ENCODE results near the gene SCN8A. TPM values are rescaled to one million over a fixed set of nuclear protein-coding genes. Genes with fewer than 3 reads are reported as not detected.

SCN8A gene
- total and polyA plus RNA-seq, 2 experiments from 2014 or later: 0.88 to 3.7 TPM

DNA sequence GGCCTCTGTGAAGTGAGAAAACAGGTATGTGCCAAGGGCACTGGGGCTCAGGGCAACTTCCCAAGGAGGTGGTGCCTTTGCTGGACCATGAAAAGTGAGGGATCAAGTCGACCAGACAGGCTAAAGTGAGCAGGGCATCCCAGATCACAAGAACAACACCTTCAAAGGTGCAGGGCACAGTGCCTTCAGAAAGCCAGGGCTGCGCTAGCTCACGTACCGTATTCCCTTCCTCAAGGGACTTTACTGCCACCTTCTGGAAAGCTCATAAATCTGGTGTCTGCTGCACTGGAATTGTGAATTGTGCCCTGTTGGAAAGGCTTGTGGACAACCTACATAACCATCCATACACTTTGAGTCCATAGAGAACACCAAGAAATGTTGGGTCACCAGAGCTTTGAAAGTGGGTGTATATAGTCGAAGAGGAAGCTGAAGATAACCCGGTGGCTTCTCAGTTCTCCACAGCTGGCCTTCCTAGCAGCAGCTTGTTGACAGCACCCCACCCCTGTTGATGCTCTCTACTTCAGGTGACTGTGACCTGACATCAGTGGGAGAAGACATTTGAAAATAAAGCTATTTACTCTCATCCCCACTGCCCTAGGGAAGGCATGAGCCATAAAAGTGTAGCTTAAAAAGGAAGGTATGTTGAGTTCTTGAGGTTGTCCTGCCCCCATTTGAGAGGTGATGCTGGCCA lies 233.0 kb downstream of the SCN8A start:
- TF ChIP-seq, protein P1, sequence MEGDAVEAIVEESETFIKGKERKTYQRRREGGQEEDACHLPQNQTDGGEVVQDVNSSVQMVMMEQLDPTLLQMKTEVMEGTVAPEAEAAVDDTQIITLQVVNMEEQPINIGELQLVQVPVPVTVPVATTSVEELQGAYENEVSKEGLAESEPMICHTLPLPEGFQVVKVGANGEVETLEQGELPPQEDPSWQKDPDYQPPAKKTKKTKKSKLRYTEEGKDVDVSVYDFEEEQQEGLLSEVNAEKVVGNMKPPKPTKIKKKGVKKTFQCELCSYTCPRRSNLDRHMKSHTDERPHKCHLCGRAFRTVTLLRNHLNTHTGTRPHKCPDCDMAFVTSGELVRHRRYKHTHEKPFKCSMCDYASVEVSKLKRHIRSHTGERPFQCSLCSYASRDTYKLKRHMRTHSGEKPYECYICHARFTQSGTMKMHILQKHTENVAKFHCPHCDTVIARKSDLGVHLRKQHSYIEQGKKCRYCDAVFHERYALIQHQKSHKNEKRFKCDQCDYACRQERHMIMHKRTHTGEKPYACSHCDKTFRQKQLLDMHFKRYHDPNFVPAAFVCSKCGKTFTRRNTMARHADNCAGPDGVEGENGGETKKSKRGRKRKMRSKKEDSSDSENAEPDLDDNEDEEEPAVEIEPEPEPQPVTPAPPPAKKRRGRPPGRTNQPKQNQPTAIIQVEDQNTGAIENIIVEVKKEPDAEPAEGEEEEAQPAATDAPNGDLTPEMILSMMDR (IDR thresholded peaks at IDR 0.05; ENCODE audit: low read depth, low read length): peak; percentile 59
- Histone ChIP-seq H3K4me1 (ENCODE audit: low read depth) (no peaks in the 10 kb centered on the region), H3K4me3 (no peak overlapping the region), H3K36me3 (no peaks in the 10 kb centered on the region), H3K27ac (no peak overlapping the region), H3K27me3 (peaks cover 9% of the 10 kb centered on the region), H3K9me3 (ENCODE audit: low read depth) (no peaks in the 10 kb centered on the region)
- DNase-seq (ENCODE audit: low read depth in 1 of 2, low spot score in 1 of 2): peak; percentile 70 to 79

DNA sequence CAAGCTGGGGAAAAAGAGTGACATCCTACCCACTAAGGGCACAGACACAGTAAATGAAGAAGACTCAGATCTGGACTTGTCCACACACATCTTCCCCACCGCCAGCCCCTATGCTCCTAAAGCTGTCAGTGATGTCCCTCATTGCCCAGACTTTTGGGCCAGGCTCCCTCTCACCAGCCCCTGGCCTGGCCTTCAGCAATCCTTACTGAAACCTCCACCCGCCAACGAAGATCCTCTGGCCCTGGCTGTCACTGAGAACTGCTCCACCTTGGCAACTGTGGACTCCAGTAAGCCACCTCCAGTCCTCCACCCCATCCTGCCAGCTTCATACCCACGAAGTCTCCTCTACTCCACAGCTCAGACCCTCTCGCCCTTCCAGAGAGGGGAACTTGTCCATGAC lies 234.2 kb downstream of the SCN8A start:
- Histone ChIP-seq H3K4me1 (ENCODE audit: low read depth) (no peaks in the 10 kb centered on the region), H3K36me3 (no peaks in the 10 kb centered on the region), H3K27me3 (peaks cover 5% of the 10 kb centered on the region), H3K4me3 (no peak overlapping the region), H3K9me3 (ENCODE audit: low read depth) (no peaks in the 10 kb centered on the region), H3K27ac (no peak overlapping the region)
- TF ChIP-seq, protein P1 (IDR thresholded peaks at IDR 0.05; ENCODE audit: low read depth, low read length): no peak
- no peak for DNase-seq (ENCODE audit: low read depth in 1 of 2, low spot score in 1 of 2)

DNA sequence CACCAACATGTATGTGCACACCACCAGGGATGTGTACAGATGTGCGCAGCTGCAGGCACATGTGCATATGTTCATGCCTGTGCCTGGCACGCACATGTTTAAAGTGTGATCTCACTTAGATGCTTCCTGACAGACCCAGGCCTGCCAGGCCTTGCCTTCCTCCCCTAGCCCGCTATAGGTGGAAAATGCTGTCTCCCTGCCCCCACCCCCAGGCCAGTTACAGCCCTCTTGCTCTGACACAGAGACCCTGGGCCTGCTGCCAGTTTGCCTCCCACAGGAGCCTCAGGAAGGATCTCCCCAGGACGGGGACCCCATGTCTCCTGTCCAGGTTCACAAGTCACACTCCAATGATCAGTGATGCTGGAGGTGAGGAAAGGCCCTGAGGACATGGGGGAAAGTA lies 235.8 kb downstream of the SCN8A start:
- H3K4me3 ChIP-seq: no peak overlapping the region
- TF ChIP-seq, protein P1 (IDR thresholded peaks at IDR 0.05; ENCODE audit: low read depth, low read length): no peak
- no peak overlapping the region for H3K27ac ChIP-seq
- no peaks in the 10 kb centered on the region for H3K9me3 ChIP-seq (ENCODE audit: low read depth)
- H3K4me1 ChIP-seq (ENCODE audit: low read depth): no peaks in the 10 kb centered on the region
- DNase-seq (ENCODE audit: low read depth in 1 of 2, low spot score in 1 of 2): no peak
- no peaks in the 10 kb centered on the region for H3K27me3 ChIP-seq
- H3K36me3 ChIP-seq: no peaks in the 10 kb centered on the region

DNA sequence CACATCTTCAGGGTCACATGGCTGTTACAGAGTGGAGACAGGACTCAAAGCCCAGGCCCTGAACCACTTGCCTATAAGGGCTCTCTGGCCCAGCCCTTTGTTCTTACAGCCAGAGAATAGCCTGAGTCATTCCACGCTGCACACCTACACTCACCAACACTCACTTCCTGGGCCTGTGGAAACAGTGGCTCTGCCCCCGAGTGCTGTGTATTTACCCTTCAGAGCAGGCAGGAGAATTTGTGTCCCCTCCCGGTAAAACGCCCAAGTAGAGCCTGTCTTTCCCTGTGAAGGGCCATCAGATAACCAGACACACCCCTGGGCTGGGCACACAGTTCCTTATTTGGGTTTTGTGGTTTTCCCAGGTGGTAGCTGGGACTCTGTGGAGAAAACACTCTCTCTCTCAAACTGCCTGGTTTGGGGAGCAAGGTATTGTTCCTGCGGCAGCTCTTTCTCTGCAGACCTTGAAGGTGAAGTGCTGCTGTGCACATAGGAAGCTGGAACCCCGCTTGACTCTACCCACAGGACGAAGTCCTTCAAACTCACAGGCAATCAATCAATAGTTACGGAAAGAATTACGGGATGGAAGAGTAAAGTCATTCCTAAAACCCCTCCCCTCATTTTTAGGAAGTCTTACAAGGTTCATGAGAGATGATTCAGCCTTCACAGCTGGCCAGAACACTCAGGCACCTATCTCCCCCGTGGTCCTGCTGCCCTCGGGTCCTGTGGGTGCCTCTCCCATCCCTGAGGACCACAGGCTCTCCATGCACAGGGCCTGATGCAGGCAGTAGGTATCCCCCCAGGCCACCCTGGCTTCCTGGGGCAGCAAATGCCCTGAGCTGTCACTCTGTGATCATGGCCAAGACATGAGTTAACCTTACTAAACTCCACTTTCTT lies 237.1 kb downstream of the SCN8A start:
- Histone ChIP-seq H3K4me1 (ENCODE audit: low read depth) (no peaks in the 10 kb centered on the region), H3K27ac (peak overlapping the region; percentile 23), H3K9me3 (ENCODE audit: low read depth) (no peaks in the 10 kb centered on the region), H3K36me3 (no peaks in the 10 kb centered on the region), H3K4me3 (no peak overlapping the region), H3K27me3 (no peaks in the 10 kb centered on the region)
- peak in 1 of 2 donors; percentile 46 for DNase-seq (ENCODE audit: low read depth in 1 of 2, low spot score in 1 of 2)
- TF ChIP-seq, protein P1 (IDR thresholded peaks at IDR 0.05; ENCODE audit: low read depth, low read length): no peak

DNA sequence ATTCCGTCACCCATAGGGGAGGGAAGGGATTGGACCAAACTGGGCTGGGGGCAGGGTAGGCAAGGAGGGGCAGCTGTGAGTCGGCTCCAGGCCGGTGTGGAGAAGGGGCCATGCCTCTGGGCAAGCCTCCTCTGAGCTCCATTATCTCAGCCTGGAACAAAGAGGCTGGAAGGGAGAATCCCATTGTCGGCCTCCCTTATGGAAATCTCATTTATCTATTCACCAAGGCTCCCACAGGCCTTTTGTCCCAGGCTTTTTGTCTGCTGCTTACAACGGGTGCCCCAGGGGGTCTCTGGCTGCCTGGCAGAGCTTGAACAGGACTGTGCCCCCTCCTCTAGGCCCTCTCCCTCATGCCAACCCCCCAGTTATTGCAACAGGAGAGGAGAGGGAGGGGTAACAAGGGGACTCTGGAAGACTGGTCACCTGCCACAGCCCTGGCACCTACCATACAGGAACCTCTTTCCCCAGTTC lies 238.0 kb downstream of the SCN8A start:
- H3K27ac ChIP-seq: no peak overlapping the region
- H3K36me3 ChIP-seq: no peaks in the 10 kb centered on the region
- no peaks in the 10 kb centered on the region for H3K4me1 ChIP-seq (ENCODE audit: low read depth)
- TF ChIP-seq, protein P1 (IDR thresholded peaks at IDR 0.05; ENCODE audit: low read depth, low read length): no peak
- no peak overlapping the region for H3K4me3 ChIP-seq
- DNase-seq (ENCODE audit: low read depth in 1 of 2, low spot score in 1 of 2): no peak
- no peaks in the 10 kb centered on the region for H3K27me3 ChIP-seq
- H3K9me3 ChIP-seq (ENCODE audit: low read depth): no peaks in the 10 kb centered on the region

All from cardiac muscle cell (in vitro differentiated cells and primary cell).